Measurements from ENCODE around the gene ZNF487.
"Not testable (repeated sequence)": the region's sequence is repeated elsewhere in the genome, so short reads cannot be mapped to it uniquely, and the experiment has no call there.

DNA sequence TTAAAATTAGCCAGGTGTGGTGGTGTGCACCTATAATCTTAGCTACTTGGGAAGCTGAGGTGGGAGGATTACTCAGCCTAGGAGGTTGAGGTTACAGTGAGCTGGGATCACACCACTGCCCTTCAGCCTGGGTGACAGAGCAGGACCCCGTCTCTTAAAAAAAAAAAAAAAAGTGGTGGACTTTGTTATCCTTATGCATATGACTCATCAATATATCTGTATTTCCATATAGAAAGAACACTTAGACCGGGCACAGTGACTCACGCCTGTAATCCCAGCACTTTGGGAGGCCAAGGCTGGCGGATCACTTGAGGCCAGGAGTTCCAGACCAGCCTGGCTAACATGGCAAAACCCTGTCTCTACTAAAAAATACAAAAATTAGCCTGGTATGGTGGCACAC lies 15.0 kb upstream of the ZNF487 start:
- not testable (repeated sequence) for TF ChIP-seq CTCF (conservative IDR thresholded peaks at IDR 0.05; ENCODE audit: low read depth in 2 of 2); REST (IDR thresholded peaks at IDR 0.05; ENCODE audit: unreplicated experiment)

Data from GM23338 (cell line).